ENCODE data around the gene NXF1. TPM values are rescaled to one million over a fixed set of nuclear protein-coding genes. Genes with fewer than 3 reads are reported as not detected.

The NXF1 gene
- total and polyA plus RNA-seq, 10 of the 15 experiments (the other 5 are each of a cell fraction or from before 2014, with no cell fraction given), result 20.7 to 84.9 (median 40.6) TPM

- no peak for TF ChIP-seq ZNF592 (IDR thresholded peaks at IDR 0.05)
- TF ChIP-seq CUX1 (IDR thresholded peaks at IDR 0.05; ENCODE audit: insufficient replicate concordance, low read depth, low read length), result no peak
- TF ChIP-seq CBX5 (IDR thresholded peaks at IDR 0.05; ENCODE audit: low read depth), result no peak
- no peak for TF ChIP-seq CHD1 (IDR thresholded peaks at IDR 0.05; ENCODE audit: low read depth, low read length)
- no peak for TF ChIP-seq FOS (IDR thresholded peaks at IDR 0.05; ENCODE audit: borderline replicate concordance, extremely low read depth, insufficient read length)
- TF ChIP-seq, protein P1, sequence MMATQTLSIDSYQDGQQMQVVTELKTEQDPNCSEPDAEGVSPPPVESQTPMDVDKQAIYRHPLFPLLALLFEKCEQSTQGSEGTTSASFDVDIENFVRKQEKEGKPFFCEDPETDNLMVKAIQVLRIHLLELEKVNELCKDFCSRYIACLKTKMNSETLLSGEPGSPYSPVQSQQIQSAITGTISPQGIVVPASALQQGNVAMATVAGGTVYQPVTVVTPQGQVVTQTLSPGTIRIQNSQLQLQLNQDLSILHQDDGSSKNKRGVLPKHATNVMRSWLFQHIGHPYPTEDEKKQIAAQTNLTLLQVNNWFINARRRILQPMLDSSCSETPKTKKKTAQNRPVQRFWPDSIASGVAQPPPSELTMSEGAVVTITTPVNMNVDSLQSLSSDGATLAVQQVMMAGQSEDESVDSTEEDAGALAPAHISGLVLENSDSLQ (IDR thresholded peaks at IDR 0.05), result no peak; the same call in 1 of the 2 replicates
- no peak for TF ChIP-seq BCL11A (IDR thresholded peaks at IDR 0.05; ENCODE audit: low read depth, low read length)
- TF ChIP-seq BACH1 (IDR thresholded peaks at IDR 0.05; ENCODE audit: borderline replicate concordance), result peak; percentile 19
- no peak for TF ChIP-seq PRDM15 (CRISPR knock-in tag; IDR thresholded peaks at IDR 0.05)
- TF ChIP-seq RAD51 (IDR thresholded peaks at IDR 0.05), result no peak
- TF ChIP-seq YY1 (IDR thresholded peaks at IDR 0.05; ENCODE audit: low read depth, low read length), result peak; percentile 96
- TF ChIP-seq, protein P2, sequence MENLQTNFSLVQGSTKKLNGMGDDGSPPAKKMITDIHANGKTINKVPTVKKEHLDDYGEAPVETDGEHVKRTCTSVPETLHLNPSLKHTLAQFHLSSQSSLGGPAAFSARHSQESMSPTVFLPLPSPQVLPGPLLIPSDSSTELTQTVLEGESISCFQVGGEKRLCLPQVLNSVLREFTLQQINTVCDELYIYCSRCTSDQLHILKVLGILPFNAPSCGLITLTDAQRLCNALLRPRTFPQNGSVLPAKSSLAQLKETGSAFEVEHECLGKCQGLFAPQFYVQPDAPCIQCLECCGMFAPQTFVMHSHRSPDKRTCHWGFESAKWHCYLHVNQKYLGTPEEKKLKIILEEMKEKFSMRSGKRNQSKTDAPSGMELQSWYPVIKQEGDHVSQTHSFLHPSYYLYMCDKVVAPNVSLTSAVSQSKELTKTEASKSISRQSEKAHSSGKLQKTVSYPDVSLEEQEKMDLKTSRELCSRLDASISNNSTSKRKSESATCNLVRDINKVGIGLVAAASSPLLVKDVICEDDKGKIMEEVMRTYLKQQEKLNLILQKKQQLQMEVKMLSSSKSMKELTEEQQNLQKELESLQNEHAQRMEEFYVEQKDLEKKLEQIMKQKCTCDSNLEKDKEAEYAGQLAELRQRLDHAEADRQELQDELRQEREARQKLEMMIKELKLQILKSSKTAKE (IDR thresholded peaks at IDR 0.05; ENCODE audit: low read depth, poor library complexity, severe bottlenecking), result no peak
Observed at GRCh38 chr11:62787005-62787759, 18.1 kb downstream of the NXF1 start, which contains the start of gene TMEM179B (continued).
